WTC11 (cell line): ENCODE results near the gene GNPTG.

ENCODE experiments used
- CBFB ChIP-seq: sonication (generic); formaldehyde crosslinking; IDR thresholded peaks from 2 replicates; pipeline ENCODE4 v1.8.1; 2022; ENCODE audit warnings: mild to moderate bottlenecking, low read depth, missing genetic modification reagents
- ESRRA ChIP-seq: sonication (generic); formaldehyde crosslinking; IDR thresholded peaks from 2 replicates; pipeline ENCODE4 v1.8.1; 2022; ENCODE audit warnings: mild to moderate bottlenecking, missing genetic modification reagents, borderline replicate concordance
- ETV6 ChIP-seq: sonication (generic); formaldehyde crosslinking; IDR thresholded peaks from 2 replicates; pipeline ENCODE4 v1.8.1; 2022; ENCODE audit warnings: mild to moderate bottlenecking, missing genetic modification reagents
- MXD4 ChIP-seq: fragments of 250-450 bp; sonication (Bioruptor Pico); IDR thresholded peaks from 2 replicates; pipeline ENCODE4 v1.8.0; 2021; ENCODE audit warnings: mild to moderate bottlenecking, moderate library complexity, borderline replicate concordance
- NFYB ChIP-seq: sonication (generic); formaldehyde crosslinking; conservative IDR thresholded peaks from 2 replicates; pipeline ENCODE4 v1.8.0; 2022; ENCODE audit warnings: low read depth, missing genetic modification reagents
- TF ChIP-seq, protein P1 (sequence below): fragments of 200-600 bp; IDR thresholded peaks from 2 replicates; pipeline ENCODE4 v1.8.0; 2022; ENCODE audit warnings: antibody characterized with exemption
- TF ChIP-seq, protein P2 (sequence below): sonication (generic); formaldehyde crosslinking; IDR thresholded peaks from 2 replicates; pipeline ENCODE4 v1.8.1; 2023; ENCODE audit warnings: mild to moderate bottlenecking, missing genetic modification reagents
- TF ChIP-seq, protein P3 (sequence below): sonication (generic); formaldehyde crosslinking; IDR thresholded peaks from 2 replicates; pipeline ENCODE4 v1.8.0; 2022; ENCODE audit warnings: mild to moderate bottlenecking, missing genetic modification reagents

DNA sequence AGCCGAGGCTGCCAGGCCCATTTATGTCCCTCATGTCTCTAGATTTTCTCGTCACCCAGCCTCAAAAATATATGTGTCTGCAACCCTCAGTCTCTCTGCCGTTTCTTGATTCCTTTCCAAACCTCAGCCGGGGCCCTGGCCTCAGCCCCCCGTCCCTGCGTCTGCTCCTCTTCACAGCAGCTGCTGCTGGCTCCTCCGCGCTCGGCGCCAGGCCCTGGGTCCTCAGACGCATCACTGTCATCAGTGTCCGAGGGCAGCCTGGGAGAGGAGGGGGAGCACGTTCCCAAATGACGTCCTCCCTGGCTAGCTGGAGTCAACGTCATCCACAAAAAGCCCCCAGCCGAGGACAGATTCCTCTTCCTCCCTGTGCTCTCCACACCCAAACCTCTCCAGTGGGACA lies 2.4 kb upstream of the GNPTG start:
- TF ChIP-seq ESRRA (no peak), NFYB (CRISPR knock-in tag) (no peak), ETV6 (CRISPR knock-in tag) (no peak), MXD4 (CRISPR knock-in tag) (no peak), CBFB (CRISPR knock-in tag) (no peak)
- TF ChIP-seq, protein P1, sequence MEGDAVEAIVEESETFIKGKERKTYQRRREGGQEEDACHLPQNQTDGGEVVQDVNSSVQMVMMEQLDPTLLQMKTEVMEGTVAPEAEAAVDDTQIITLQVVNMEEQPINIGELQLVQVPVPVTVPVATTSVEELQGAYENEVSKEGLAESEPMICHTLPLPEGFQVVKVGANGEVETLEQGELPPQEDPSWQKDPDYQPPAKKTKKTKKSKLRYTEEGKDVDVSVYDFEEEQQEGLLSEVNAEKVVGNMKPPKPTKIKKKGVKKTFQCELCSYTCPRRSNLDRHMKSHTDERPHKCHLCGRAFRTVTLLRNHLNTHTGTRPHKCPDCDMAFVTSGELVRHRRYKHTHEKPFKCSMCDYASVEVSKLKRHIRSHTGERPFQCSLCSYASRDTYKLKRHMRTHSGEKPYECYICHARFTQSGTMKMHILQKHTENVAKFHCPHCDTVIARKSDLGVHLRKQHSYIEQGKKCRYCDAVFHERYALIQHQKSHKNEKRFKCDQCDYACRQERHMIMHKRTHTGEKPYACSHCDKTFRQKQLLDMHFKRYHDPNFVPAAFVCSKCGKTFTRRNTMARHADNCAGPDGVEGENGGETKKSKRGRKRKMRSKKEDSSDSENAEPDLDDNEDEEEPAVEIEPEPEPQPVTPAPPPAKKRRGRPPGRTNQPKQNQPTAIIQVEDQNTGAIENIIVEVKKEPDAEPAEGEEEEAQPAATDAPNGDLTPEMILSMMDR, result no peak
- TF ChIP-seq, protein P2, sequence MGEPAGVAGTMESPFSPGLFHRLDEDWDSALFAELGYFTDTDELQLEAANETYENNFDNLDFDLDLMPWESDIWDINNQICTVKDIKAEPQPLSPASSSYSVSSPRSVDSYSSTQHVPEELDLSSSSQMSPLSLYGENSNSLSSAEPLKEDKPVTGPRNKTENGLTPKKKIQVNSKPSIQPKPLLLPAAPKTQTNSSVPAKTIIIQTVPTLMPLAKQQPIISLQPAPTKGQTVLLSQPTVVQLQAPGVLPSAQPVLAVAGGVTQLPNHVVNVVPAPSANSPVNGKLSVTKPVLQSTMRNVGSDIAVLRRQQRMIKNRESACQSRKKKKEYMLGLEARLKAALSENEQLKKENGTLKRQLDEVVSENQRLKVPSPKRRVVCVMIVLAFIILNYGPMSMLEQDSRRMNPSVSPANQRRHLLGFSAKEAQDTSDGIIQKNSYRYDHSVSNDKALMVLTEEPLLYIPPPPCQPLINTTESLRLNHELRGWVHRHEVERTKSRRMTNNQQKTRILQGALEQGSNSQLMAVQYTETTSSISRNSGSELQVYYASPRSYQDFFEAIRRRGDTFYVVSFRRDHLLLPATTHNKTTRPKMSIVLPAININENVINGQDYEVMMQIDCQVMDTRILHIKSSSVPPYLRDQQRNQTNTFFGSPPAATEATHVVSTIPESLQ (CRISPR knock-in tag), result no peak
- TF ChIP-seq, protein P3, sequence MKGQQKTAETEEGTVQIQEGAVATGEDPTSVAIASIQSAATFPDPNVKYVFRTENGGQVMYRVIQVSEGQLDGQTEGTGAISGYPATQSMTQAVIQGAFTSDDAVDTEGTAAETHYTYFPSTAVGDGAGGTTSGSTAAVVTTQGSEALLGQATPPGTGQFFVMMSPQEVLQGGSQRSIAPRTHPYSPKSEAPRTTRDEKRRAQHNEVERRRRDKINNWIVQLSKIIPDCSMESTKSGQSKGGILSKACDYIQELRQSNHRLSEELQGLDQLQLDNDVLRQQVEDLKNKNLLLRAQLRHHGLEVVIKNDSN, result no peak
